GM21786 (cell line): ENCODE measurements around the gene DDX1.
"Not testable (repeated sequence)": the region's sequence is repeated elsewhere in the genome, so short reads cannot be mapped to it uniquely, and the experiment has no call there.

Experiments used
- ATAC-seq: cut with Tn5 transposase; IDR thresholded peaks from one replicate; pipeline ENCODE4 v1.9.1; 2021; ENCODE audit not compliant: unreplicated experiment

Gene DDX1

DNA sequence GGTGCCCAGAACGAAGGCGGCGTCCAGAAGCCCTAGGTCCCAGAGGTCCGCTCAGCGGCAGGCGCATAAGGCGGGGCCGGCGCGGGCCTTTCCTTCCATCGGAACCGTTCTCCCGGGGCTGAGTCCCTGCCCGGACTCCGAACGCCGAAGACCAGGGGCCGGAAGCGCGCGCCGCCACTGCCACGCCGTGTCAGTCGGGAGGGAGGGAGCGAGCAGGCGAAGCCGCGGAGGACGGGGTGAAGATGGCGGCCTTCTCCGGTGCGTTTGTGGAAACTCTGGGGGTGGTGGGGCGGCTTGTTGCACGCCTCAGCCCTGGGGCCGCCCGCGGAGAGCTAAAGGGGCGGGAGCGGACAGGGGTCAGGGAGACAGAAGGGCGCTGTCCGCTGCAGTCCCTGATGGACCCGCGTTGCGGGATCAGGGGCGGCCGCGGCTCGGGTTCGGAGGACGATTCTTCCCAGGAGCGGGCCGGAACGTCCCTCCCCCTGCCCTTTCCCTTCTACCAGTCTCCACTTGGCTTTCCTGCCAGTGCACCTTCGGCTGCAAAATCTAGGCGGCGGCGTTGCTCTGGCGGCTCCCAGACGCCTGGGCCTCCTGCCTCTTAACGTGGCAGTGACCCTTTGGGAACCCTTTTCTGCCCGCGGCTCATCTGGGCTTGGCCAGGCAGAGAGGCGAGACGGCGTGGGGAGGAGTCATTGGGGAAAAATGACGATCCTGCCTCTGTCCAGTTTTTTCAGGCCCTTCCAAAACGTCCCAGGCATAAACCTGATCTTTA lies at the start of gene DDX1:
DDX1 (plus strand) TSS at position 177 of the 772 bp plus-strand sequence; CDS start at position 243, 66 bp downstream.
- peak; percentile 93 for ATAC-seq

GRCh38 chr2:15542269-15542668 lies 49.4 kb upstream of the DDX1 start:
- not testable (repeated sequence) for ATAC-seq

DNA sequence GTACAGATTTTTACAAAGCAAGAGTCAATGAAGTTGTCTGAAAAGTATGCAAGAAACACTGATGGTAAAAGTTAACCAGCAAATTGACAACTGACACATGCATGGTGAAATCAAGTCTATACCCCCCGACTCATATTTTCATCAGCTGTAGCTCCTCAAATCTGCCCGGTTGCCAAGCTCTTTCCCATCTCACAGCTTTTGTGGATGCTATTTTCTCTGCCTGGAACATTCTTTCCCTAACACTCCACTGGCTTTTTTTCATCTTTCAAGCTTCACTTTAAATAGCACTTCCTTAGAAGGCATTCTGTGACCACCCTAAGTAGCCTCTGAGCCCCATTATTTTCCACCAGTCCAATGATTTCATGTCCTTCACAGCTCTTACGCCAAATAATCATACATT lies 48.6 kb upstream of the DDX1 start:
- no peak for ATAC-seq

DNA sequence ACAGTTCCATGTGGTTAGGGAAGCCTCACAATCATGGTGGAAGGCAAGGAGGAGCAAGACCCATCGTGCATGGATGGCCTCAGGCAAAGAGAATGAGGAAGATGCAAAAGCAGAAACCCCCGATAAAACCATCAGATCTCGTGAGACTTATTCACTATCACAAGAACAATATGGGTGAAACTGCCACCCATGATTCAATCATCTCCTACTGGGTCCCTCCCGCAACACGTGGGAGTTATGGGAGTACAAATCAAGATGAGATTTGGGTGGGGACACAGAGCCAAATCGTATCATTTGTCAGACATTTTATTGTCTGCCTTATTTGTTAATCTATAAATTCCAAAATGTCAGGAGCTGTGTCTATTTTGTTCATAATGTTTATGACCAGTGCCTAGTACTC lies 48.1 kb upstream of the DDX1 start:
- ATAC-seq: no peak

- no peak for ATAC-seq
Measured at GRCh38 chr2:15544227-15544626, 47.4 kb upstream of the DDX1 start.

GRCh38 chr2:15546297-15547098 lies 45.2 kb upstream of the DDX1 start:
- ATAC-seq: no peak

DNA sequence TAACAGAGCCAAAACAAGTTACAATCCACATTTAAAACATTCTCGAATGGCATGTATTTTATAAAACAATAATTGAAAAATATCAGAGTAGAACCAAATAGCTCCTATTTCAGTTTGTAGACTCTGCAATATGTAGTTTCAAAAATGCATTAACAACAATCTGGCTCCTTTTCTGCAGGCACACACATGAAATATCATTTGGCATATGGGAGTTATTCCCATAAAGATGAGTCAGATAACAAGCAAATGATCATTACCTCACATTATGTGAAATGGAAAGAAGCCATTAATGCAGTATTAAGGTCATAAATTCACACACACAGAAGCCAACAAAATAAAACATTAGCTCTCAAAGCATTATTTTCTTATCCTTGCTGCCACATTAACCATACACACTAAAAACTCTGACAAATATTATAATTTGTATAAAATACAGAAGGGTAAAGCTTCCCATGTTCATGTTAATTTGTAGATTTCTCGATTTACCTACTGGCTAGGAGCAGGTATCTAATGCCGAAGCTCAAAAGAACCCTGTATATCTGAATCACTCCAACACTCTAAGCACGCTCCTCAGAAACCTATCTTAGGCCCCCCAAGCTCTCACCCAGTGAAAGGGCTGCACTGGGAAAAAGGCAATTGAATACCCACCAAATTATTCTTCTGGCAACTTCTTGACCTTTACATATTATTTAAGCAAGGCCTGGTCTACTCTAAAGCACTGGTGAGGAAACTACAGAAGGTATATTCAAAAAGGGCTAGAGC lies 44.4 kb upstream of the DDX1 start:
- ATAC-seq: no peak

GRCh38 chr2:15548974-15549373 lies 42.7 kb upstream of the DDX1 start:
- ATAC-seq: no peak

DNA sequence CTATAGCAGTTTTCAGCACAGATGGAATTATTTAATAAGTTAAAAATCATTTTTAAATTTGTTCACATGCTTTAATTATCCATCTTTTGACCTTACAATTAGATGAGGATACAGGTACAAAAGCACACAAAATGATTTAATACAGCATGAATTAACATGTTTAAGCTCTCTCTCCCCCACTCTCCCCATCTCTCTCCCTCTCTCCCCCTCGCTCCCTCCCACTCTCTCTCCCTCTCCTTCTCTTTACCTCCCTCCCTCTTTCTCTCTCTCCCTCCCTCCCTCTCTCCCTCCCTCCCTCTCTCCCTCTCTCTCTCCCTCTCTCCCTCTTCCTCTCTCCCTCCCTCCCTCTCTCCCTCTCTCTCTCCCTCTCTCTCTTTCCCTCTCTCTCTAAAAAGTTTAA lies 38.1 kb upstream of the DDX1 start:
- no peak for ATAC-seq

DNA sequence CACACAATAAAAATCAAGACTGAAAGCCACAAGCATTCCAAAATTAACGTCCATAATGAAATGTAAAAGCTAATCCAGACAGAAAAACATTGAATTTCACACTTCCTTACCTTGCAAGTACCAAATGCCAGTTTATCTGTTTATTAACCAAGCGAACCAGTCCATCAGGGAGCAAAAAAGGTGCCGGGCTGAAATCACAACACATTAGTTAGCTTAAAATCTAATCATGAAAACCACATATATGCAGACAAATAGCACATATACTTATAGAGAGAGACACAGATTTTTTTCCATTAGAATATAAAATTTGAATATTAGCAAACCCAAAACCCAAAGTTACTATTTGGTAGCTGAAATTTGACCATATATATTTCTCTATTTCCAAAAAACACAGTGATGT lies 37.7 kb upstream of the DDX1 start:
- no peak for ATAC-seq

DNA sequence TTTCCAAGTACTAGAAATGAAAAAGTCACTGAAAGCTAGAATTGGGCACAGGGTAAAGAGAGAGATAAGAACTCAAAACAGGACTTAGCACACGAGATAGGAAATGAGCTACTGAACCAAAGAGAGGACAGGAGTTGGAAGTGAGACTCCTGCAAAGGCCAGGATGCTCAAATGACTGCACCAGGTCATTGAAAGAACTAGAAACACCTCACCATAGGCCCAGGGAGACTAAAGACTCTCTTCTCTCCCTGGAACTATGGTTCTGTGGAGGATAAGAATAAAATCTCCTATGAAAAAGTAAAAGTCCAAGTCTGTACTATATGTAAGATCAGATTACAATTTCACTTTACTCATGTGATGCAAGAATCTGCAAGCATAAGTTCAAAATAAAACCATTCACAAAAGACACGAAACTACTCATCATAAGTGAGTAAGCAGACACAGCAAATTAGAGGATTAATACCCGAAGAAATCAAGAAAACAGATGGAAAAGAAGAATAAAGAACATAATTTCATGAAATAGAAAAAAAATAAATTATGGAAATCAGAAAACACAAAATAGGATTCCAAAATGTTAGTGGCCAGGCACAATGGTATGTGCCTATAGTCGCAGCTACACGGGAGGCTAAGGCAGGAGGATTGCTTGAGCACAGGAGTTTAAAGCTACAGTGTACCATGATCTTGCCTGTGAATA lies 37.0 kb upstream of the DDX1 start:
- no peak for ATAC-seq

- no peak for ATAC-seq
Measured at GRCh38 chr2:15555760-15556193, 35.9 kb upstream of the DDX1 start.

DNA sequence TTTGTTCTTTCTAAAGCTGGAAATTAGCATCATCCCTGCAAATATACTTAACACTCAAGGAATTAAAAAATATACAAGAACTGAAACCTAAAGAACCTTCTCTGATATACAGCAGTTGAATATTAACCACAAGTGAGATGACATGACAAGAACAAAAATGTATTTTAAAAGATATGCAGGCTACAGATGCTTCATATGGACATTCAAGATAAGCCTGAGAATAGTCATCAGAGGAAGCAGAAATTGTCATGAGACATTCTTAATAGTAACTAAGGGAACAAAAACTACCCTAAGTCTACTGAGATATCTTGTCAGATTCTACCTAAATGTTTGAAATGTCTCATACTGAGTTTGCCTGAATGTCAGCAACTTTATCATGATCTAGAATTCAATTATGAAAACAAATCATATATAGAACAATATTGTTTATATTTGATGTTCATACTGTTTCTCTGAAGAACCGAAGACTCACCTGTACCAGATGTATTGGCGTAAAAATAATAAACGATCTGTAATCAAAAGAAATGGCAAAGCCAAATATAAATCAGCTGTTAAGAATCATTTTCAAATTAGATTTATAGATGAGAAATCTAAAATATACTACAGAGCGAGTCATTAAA lies 35.2 kb upstream of the DDX1 start:
- ATAC-seq: no peak

DNA sequence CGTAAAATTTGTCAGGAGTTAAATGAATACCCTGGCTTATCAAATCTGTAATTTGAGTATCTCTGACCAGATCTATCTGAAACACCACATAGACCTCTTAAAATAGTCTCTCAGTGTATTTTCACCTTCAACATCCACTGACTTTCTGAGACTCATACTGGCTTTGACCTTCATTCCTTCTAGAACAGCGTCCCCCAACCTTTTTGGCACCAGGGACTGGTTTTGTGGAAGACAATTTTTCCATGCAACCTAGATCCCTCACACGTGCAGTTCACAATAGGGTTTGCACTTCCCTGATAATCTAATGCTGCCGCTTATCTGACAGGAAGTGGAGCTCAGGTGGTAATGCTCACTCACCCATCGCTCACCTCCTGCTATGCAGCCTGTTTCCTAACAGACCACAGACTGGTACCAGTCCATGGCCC lies 33.8 kb upstream of the DDX1 start:
- no peak for ATAC-seq

- no peak for ATAC-seq
Measured at GRCh38 chr2:15559379-15560139, 32.1 kb upstream of the DDX1 start.

GRCh38 chr2:15560140-15560987 lies 31.3 kb upstream of the DDX1 start:
- ATAC-seq: peak; percentile 34

DNA sequence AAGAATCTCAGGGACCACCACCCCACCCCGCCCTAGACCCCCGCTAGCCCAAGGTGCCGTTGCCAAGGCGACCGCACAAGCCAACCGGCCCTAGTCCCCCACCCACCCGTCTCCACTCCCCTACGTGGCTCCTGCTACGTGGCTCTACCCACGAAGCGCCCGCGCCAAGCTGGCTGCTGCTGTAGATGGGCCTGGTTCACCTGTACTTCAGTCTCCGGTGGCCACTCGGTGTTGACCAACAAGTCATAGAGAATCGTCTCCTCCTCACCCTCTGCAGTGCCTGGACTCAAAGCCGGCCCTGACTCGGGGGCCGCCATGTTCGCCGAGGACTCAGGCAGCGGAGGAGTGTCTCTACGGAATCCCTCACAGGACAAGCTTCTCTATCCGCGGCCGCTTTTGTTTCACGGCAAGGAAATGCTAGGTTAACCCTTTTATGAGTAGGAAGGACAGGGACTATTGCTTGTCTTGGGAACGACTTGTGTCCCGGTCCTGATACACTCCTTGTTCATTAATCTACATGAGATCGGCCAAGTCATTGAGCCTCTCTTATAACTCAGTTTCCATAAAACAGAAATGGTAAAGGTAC lies 30.6 kb upstream of the DDX1 start, which contains the start of gene NBAS:
NBAS (minus strand) TSS at position 347 of the 586 bp plus-strand sequence; CDS start at position 317, 30 bp downstream.
- ATAC-seq: peak; percentile 88
